ENCODE results near the gene C10orf120.
A peak's percentile ranks its signal among the peaks of the same experiment; 100 is the strongest.

C10orf120 gene

DNA sequence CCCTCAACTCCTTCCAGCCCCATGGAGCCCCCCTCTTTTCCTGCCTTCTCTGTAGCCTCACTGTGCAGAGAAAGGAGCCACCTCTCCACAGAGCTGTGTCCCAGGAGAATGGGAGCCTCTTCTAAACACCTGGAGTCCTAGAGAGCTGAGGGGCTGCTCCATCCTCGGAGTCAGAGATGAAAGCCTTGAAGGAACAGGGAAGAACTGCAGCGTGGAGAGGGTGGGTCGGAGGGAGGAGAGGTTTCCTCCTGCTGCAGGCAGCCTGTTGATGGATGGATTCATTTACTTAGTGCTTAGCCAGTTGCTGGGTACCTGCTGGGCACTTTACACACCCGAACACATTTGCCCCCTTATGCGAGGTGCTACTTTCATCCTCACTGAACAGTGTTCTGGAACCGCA, 39.0 kb downstream of the C10orf120 start:
- no peak for DNase-seq (ENCODE audit: low spot score)

DNA sequence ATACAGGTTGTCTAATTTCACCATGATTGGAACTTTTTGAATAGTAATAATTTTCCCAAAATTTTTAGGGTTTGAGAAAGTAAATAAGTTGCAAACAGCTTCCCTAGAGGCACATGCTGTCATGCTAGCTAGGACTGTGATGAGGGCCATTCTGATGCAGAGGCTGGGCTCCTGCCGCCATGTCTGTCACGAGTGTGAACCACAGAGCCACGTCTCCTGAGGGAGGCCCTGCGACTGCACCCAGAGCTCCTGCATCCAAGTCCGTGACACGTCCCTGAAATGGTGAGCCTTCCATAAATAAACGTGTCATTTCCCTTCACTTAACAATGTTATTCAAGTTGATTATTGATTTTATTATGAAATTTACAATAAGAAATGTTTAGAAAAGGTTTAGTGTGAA, 40.0 kb downstream of the C10orf120 start:
- no peak for DNase-seq (ENCODE audit: low spot score)

DNA sequence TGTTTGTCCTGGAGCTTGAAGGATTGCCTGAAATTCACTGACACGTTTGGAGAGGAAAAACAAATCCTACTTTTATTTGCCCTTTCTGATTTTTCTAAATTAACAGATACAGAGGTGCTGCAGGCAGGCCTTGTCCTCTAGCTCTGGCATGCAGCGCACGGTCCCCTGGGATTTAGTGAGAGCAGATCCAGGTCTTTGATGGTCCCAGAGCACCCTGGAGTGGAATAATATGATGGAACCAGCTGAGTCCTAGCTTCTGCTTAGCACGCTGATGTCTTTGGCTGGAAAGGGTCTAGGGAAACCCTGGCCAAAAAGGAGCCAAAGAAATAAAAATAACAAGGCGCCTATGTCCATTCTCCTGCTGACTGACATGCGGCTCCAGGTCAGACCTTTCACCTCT, 40.5 kb downstream of the C10orf120 start:
- no peak for DNase-seq (ENCODE audit: low spot score)

DNA sequence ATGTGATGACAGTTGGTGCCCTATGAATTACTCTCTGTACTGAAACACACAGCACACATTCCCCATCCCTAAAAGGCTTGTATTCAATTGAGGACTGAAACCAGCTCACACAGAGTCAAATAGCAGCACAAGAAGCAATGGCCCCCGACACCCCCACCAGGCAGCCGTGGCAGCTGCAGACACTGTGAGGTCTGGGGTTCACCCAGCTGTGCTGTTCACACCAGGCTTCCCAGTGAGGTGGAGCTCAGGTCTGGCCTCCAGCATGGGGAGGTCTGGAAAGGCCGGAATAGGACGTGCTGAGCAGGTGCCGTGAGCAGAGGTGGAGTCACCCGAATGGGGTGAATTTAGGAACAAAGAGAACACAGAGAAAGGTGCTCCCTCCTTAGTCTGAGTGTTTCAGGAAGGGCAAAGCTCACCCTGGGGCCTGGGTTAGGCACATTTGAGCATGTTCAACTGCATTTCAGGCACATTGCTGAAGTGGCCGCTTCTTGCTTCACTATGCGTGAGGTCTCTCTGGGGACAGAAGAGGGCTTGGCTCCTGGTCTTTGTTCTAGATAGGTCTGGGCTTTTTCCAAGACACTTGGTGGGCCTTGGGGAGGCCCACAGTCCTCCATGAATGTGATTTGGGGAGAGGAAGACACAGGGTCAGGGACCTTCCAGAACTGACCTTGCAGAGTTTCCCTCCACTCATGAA, 41.1 kb downstream of the C10orf120 start:
- no peak for DNase-seq (ENCODE audit: low spot score)

DNA sequence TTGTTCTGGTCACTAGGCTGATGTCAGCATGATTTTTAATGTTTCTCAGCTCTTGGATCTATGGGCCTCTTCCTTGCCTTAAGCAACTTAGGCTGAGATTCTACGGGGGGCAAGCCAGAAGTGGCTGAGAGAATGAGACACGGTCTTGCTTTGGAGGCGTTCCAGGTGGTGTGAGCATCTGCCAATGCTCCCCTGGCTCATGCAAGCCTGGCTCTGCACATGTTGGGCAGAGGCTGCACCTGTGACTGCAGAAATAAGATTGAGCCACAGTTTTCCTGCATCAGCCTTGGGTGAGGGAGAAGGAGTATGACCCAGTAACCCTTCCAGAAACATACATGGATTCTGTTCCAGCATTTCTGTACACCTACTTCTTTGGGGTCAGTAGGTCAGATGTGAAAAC, 41.9 kb downstream of the C10orf120 start:
- no peak for DNase-seq (ENCODE audit: low spot score)

DNA sequence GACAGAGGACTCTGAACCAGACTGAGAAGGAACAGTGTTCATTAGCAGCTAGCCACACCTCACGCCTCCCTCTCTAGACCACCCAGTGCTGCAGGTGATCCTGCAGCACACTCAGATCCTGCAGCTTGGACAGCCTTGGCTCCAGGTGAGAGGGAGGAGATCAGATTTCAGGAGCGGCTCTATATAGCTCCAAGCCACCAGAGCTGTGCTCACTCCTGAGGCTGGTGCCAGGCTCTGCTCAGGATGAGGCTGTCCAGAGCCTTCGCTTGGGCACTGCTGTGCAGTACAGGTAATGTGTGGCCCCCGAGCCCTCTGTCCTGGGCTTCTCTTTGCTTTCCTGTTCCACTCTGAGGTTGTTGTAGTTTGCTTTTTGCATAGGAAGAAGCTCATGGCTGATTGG, 42.4 kb downstream of the C10orf120 start:
- DNase-seq (ENCODE audit: low spot score), result no peak

DNA sequence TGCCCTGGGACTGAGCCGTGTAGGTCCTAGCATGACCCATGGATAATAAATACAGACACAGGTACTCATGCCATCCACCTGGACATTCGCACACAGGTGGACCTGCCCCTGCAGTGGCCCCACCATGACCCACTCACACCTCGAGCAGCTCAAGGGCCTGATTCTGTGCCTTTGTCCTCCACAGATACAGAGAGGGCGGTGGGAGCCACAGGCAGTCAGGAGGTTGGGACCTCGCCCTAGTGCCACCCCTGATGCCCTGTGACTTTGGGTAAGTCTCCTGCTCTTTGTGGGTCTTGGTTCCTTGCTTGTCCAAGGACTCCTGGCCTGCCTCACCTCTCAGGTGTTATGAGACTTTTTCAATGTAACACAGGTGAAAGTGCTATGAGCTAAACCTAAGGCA, 42.9 kb downstream of the C10orf120 start:
- no peak for DNase-seq (ENCODE audit: low spot score)

DNA sequence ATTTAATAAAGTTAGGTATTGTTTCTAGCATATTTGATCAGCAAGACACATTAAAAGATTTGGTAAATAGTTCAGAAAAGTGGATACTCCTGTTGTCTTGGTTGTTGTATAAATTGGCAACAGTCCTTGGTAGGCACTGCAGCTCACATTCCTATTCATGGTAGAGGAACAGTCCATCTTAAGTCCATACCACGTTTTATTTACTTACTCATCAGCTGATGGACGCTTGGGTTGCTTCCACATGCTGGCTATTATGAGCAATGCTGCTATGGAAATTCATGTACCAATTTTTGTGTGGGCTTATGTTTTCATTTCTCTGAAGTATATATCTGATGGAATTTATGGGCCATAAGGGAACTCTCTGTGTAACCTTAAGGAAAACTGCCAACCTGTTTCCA, 43.3 kb downstream of the C10orf120 start:
- DNase-seq (ENCODE audit: low spot score), result no peak

DNA sequence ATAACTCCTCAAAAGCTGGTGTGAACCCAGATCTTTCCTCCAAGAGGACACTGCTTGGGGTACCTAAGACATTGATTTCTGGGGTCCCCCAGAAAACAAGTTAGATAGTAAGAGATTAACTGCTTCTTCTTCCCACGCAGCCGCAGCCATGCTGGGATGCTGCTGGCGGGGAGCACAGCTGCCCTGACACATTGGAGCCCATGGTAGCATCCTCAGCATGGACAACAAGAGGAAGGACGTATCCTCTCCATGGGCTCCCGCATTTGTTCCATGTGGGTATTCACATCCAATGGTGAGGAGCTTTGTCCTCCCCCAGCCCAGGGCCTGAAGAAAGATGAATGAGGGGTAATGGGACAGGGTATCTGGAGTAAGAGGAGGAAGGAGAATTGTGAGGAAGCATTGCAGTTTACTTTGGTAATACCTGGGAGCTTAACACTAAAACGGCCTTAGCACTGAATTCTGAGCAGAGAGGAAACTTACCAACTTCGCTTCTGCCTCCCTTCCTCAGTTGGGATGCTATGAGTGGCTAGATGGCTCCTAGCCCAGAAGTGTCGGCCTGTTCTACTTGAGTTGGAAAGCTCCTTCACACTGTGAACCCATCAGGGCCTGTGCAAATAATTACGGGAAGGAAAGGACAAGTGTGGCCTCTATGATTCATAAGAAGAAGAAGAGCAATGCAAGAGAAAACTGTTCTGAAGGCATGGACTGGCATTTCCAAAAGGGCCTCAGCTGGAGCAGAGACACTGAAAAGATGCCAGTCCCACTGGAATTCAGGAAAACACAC, 43.9 kb downstream of the C10orf120 start:
- no peak for DNase-seq (ENCODE audit: low spot score)

DNA sequence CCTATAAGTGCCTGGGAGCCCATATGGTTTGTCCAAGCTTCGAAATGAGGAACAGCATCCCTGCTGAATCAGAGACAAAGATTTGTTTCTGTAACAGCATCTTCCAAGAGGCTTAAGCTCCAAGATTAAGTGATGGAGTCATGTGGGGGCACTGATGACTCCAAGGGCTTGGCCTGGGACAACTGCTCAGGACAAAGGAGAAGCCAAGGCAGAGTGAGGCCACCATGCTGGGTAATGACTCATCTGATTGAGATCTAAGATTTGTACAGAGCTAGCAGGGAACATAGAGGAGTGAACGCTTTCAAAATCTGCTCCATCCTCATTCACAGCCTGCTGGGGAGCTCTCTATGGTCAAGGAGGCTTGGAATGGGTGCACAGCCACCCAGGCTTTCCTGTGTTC, 49.3 kb downstream of the C10orf120 start:
- DNase-seq (ENCODE audit: low spot score), result no peak

DNA sequence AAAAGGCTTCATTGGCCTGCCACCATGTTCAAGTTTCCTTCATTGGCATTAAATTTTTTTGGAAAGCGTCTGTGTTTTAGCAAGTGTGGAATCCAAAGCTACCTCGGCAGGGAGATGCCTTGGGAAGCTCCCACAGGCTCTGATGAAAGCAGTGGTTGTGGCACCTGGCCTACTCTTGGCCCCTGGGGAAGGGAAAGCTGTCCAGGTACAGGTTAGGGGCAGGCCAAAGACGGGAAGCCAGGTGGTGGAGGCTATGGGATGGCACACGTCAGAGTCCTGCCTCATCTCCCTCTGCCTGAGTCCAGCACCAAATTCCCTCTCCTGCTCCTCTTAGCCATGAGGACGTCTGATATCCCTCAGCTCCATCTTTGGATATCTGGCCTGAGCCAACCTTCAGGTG, 49.7 kb downstream of the C10orf120 start:
- DNase-seq (ENCODE audit: low spot score), result no peak

DNA sequence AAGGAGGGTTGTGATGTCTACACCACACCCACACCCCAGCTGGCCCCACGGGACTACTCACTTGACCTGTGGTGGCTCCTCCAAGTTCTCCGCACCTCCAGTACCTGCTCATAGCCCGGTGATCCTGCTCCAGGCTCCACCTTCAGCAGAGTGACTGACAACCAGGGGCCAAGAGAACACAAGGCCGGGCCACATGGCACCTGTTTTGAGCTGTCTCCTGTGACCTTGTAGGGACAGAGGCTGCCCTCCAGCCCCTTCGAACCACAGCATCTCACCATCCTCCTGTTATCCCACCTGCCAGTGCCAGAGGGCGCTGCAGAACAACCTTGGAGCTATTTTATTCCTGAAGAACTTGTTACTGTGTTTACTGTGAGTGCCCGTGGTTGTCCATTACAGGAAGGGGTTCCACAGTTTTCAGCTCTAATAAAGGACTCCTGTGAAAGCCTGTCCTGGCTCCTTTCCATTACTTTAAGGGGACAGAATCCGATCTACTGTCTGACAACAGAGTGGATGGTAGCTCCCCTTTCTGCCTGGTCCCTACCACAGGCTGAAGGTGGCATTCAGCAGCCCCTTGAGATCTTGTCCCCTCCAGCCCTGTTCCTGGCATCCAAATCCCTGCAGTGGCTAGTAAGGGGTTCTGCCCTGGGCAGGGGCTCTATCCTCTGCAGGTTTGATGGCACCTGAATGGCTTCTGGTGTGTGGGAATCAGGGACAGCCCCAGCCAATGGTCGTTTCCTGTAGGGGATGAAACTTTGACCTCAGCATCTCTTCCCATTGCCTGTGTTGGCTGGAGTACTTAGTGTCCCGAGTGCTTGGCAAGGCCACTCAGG, 50.8 kb downstream of the C10orf120 start:
- DNase-seq (ENCODE audit: low spot score), result peak; percentile 19
